Activated CD8-positive, alpha-beta T cell treated with anti-CD3 and anti-CD28 coated beads, Interleukin-2, amount 10 ng/mL, durations not matched to agents 7 days and 5 days (primary cell): ENCODE data around the gene MKLN1. TPM values are rescaled to one million over a fixed set of nuclear protein-coding genes. Genes with fewer than 3 reads are reported as not detected.
"Not testable (repeated sequence)": the region's sequence is repeated elsewhere in the genome, so short reads cannot be mapped to it uniquely, and the experiment has no call there.

ENCODE experiments used
- ATAC-seq: fragments of 150-1000 bp; cut with Tn5 transposase; one replicate; pipeline ENCODE4 v1.10.0; 2021; ENCODE audit warnings: moderate library complexity
- CTCF ChIA-PET: fragments of 350-600 bp; sonication (Branson Sonifier 250); formaldehyde crosslinking; loops from one replicate; lab custom pipeline; 2021; ENCODE audit warnings: antibody characterized with exemption; lab: Charles Lee
- POLR2A ChIA-PET: fragments of 350-600 bp; sonication (Branson Sonifier 250); formaldehyde crosslinking; loops from one replicate; lab custom pipeline; 2021; ENCODE audit warnings: antibody characterized with exemption; lab: Charles Lee
- DNase-seq: peaks from one replicate; pipeline ENCODE4 v3.0.0-alpha.2; 2020
- H3K27ac Mint-ChIP-seq: one replicate; pipeline ENCODE4 v1.8.0; 2021; ENCODE audit warnings: mild to moderate bottlenecking, mixed read lengths
- H3K27me3 Mint-ChIP-seq: one replicate; pipeline ENCODE4 v1.8.0; 2021; ENCODE audit warnings: low read depth, mixed read lengths
- H3K36me3 Mint-ChIP-seq: one replicate; pipeline ENCODE4 v1.8.0; 2021; ENCODE audit warnings: low read depth, mixed read lengths
- H3K4me1 Mint-ChIP-seq: one replicate; pipeline ENCODE4 v1.8.0; 2021; ENCODE audit warnings: low read depth, mixed read lengths
- H3K4me3 Mint-ChIP-seq: one replicate; pipeline ENCODE4 v1.8.0; 2021; ENCODE audit warnings: mild to moderate bottlenecking, mixed read lengths
- H3K9me3 Mint-ChIP-seq: one replicate; pipeline ENCODE4 v1.8.0; 2022; ENCODE audit warnings: mixed read lengths; ENCODE audit not compliant: insufficient read depth
- total RNA-seq, 2 experiments: library from RNA; stranded (reverse); gene quantifications; one replicate each; pipeline ENCODE4 v1.2.3, GENCODE V29; 2021

MKLN1 gene
- total RNA-seq, 2 experiments from 2014 or later: 31.6 to 34.0 TPM

- no peak overlapping the region for H3K27ac Mint-ChIP-seq
Observed at GRCh38 chr7:131321656-131322055, 6.0 kb upstream of the MKLN1 start.

DNA sequence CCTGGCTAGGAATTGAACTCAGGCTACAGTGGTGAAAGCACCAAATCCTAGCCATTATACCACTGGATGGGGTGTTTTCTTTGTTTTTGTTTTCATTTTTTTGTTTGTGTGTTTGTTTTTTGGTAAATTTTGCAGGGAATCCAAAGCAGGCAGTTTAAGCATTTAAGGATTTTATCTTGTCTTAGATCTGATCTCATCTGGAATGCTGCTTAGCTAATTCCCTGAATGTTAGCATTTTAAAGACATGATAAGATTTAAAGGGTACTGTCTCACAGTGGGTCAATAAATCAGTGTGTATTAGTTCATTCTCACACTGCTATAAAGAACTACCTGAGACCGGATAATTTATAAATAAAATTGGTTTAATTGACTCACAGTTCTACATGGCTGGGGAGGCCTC, 5.6 kb upstream of the MKLN1 start:
- no peak for ATAC-seq
- CTCF ChIA-PET: interaction anchor here (1.0 kb wide), 1 partner anchor 131 kb away, joined by 3 read pairs; no protein-coding TSS in a partner anchor

More at GRCh38 chr7:131321656-131322055, 6.0 kb upstream of the MKLN1 start:
- Mint-ChIP-seq H3K27me3 (no peaks in the 10 kb centered on the region), H3K4me3 (no peak overlapping the region), H3K36me3 (peaks cover 3% of the 10 kb centered on the region), H3K4me1 (peaks cover 14% of the 10 kb centered on the region), H3K9me3 (no peaks in the 10 kb centered on the region)
- no peak for DNase-seq
- ATAC-seq: no peak
- CTCF ChIA-PET: interaction anchor here (1.0 kb wide), 1 partner anchor 131 kb away, joined by 3 read pairs; no protein-coding TSS in a partner anchor
- POLR2A ChIA-PET: no interaction called here

DNA sequence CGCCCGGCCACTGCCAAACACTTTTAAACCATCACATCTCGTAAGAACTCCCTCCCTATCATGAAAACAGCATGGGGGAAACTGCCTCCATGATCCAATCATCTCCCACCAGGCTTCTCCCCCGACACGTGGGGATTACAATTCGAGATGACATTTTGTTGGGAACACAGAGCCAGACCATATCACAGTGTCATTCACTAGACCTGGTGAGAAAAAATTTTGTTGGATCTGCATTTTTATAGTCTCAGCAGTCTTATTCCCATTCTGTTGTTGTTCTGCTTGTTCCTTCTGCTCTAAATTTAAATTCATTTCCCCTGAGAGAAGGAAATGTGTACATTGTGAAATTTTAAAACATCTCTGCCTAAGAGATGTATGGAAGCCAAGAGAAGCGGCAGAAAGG, 4.8 kb upstream of the MKLN1 start:
- H3K36me3 Mint-ChIP-seq: peaks cover 3% of the 10 kb centered on the region
- H3K4me1 Mint-ChIP-seq: peaks cover 21% of the 10 kb centered on the region
- H3K9me3 Mint-ChIP-seq: no peaks in the 10 kb centered on the region
- H3K4me3 Mint-ChIP-seq: no peak overlapping the region
- H3K27ac Mint-ChIP-seq: no peak overlapping the region
- no peak for DNase-seq
- ChIA-PET POLR2A (no interaction called here), CTCF (no interaction called here)
- no peak for ATAC-seq
- no peaks in the 10 kb centered on the region for H3K27me3 Mint-ChIP-seq

More for the DNA sequence above, 5.6 kb upstream of the MKLN1 start:
- H3K27me3 Mint-ChIP-seq: no peaks in the 10 kb centered on the region
- no peaks in the 10 kb centered on the region for H3K9me3 Mint-ChIP-seq
- peaks cover 18% of the 10 kb centered on the region for H3K4me1 Mint-ChIP-seq
- no peak overlapping the region for H3K4me3 Mint-ChIP-seq
- POLR2A ChIA-PET: no interaction called here
- H3K36me3 Mint-ChIP-seq: peaks cover 3% of the 10 kb centered on the region
- no peak for DNase-seq
- no peak overlapping the region for H3K27ac Mint-ChIP-seq

DNA sequence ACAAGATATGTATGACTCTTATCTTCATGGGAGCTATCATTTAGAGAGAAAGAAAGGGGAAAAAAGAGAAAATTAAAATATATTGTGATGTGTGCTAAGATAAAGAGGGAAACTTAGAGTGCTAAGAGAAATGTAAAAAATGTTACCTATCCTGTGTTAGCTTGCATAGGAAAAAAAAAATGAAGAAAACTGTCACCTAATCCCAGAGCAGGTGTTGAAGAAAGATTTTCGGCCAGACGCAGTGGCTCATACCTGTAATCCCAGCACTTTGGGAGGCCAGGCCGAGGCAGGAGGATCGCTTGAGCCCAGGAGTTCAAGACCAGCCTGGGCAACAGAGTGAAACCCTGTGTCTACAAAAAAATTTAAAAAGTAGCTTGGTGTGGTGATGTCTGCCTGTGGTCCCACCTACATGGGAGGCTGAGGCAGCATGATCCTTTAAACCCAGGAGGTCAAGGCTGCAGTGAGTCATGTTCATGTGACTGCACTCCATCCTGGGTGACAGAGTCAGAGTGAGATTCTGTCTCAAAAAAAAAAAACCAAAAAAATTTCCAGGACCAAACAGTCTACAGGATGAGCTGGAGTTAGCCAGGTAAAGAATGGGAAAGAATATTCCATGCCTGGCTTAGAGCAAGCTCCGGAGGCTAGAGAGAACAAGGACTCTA, 2.4 kb upstream of the MKLN1 start:
- ChIA-PET CTCF (interaction anchor here (1.0 to 1.5 kb wide), 4 partner anchors 22 to 285 kb away, joined by 3 to 4 read pairs (median 3); no protein-coding TSS in a partner anchor), POLR2A (interaction anchor here (0.6 to 0.9 kb wide), 2 partner anchors 216 to 218 kb away, joined by 3 read pairs; no protein-coding TSS in a partner anchor)
- no peak overlapping the region for H3K27ac Mint-ChIP-seq
- ATAC-seq: no peak
- peaks cover 32% of the 10 kb centered on the region for H3K4me1 Mint-ChIP-seq
- no peaks in the 10 kb centered on the region for H3K9me3 Mint-ChIP-seq
- H3K4me3 Mint-ChIP-seq: no peak overlapping the region
- H3K27me3 Mint-ChIP-seq: no peaks in the 10 kb centered on the region
- H3K36me3 Mint-ChIP-seq: peaks cover 9% of the 10 kb centered on the region
- DNase-seq: no peak

GRCh38 chr7:131326576-131326975, 1.1 kb upstream of the MKLN1 start:
- peak overlapping the region; percentile 98 for H3K4me3 Mint-ChIP-seq
- ChIA-PET CTCF (interaction anchor here (0.8 to 3.0 kb wide), 3 partner anchors 10 to 220 kb away, joined by 3 to 9 read pairs (median 3); no protein-coding TSS in a partner anchor), POLR2A (interaction anchor here (1.6 to 3.2 kb wide), 3 partner anchors 10 to 217 kb away, joined by 3 to 21 read pairs (median 10); no protein-coding TSS in a partner anchor)
- no peaks in the 10 kb centered on the region for H3K27me3 Mint-ChIP-seq
- H3K9me3 Mint-ChIP-seq: no peaks in the 10 kb centered on the region
- ATAC-seq: no peak
- H3K36me3 Mint-ChIP-seq: peaks cover 11% of the 10 kb centered on the region
- DNase-seq: no peak
- H3K4me1 Mint-ChIP-seq: peaks cover 38% of the 10 kb centered on the region
- no peak overlapping the region for H3K27ac Mint-ChIP-seq

GRCh38 chr7:131327049-131327625, 539 bp upstream of the MKLN1 start:
- H3K36me3 Mint-ChIP-seq: peaks cover 9% of the 10 kb centered on the region
- peaks cover 39% of the 10 kb centered on the region for H3K4me1 Mint-ChIP-seq
- no peaks in the 10 kb centered on the region for H3K27me3 Mint-ChIP-seq
- ATAC-seq (peak; percentile 13), DNase-seq (peak; percentile 36)
- POLR2A ChIA-PET: interaction anchor here (0.6 to 3.2 kb wide), 9 partner anchors 9 to 270 kb away, joined by 3 to 21 read pairs (median 4); no protein-coding TSS in a partner anchor
- peak overlapping the region; percentile 98 for H3K4me3 Mint-ChIP-seq
- no peaks in the 10 kb centered on the region for H3K9me3 Mint-ChIP-seq
- CTCF ChIA-PET: interaction anchor here (0.8 to 3.0 kb wide), 5 partner anchors 9 to 265 kb away, joined by 3 to 9 read pairs (median 3); no protein-coding TSS in a partner anchor
- peak overlapping the region; percentile 96 for H3K27ac Mint-ChIP-seq

- peak; percentile 35 for ATAC-seq
- peak overlapping the region; percentile 98 for H3K4me3 Mint-ChIP-seq
- H3K27me3 Mint-ChIP-seq: no peaks in the 10 kb centered on the region
- peaks cover 15% of the 10 kb centered on the region for H3K36me3 Mint-ChIP-seq
- no peak for DNase-seq
- ChIA-PET CTCF (interaction anchor here (1.1 to 3.0 kb wide), 4 partner anchors 8 to 267 kb away, joined by 3 to 9 read pairs (median 4); no protein-coding TSS in a partner anchor), POLR2A (interaction anchor here (0.7 to 3.2 kb wide), 9 partner anchors 8 to 271 kb away, joined by 3 to 21 read pairs (median 4); no protein-coding TSS in a partner anchor)
- H3K4me1 Mint-ChIP-seq: peaks cover 39% of the 10 kb centered on the region
- H3K27ac Mint-ChIP-seq: peak overlapping the region; percentile 96
- H3K9me3 Mint-ChIP-seq: no peaks in the 10 kb centered on the region
Observed at GRCh38 chr7:131328377-131329175, 900 bp downstream of the MKLN1 start.

DNA sequence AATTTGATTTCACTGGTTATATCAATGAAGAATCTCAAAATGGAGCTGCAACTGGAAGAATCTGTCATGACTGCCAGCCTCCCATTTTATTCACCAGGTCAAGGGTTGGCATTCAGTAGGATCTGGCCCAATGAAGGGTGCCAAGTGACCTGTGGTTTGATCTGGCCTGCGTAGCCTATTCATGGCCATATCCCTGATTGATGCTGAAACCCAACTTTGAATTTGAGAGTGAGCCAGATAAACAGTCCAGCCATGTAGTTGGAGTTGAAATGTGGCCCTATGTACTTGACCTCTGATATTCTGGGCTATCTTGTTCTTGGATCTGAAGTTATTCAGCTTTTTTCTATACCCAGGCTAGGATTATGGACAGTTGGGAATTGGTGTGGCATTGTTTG, 1.5 kb downstream of the MKLN1 start:
- peak overlapping the region; percentile 98 for H3K4me3 Mint-ChIP-seq
- ChIA-PET CTCF (no interaction called here), POLR2A (interaction anchor here (0.7 to 3.2 kb wide), 3 partner anchors 7 to 220 kb away, joined by 3 to 21 read pairs (median 10); no protein-coding TSS in a partner anchor)
- H3K27ac Mint-ChIP-seq: peak overlapping the region; percentile 9
- DNase-seq (no peak), ATAC-seq (no peak)
- peaks cover 39% of the 10 kb centered on the region for H3K4me1 Mint-ChIP-seq
- H3K9me3 Mint-ChIP-seq: peaks cover 2% of the 10 kb centered on the region
- H3K36me3 Mint-ChIP-seq: peaks cover 21% of the 10 kb centered on the region
- H3K27me3 Mint-ChIP-seq: no peaks in the 10 kb centered on the region

DNA sequence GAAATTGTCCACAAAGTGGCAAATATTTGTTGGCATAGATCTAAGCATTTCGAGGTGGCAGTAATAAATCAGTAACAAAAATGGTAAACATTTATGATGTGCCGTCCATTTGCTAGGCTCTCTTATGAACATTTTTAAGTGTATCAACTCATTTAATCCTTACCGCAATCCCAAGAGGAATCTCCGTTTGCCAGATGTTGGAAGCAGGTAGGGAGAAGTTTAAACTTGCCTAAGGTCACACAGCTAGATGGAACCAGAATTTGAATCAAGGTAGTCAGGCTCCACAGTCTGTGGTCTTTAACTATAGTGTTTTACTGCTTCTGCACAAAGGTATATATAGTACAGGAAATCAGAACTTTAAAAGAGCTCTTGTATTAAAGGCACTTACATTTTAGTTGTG, 2.6 kb downstream of the MKLN1 start:
- Mint-ChIP-seq H3K27me3 (no peaks in the 10 kb centered on the region), H3K4me1 (peaks cover 35% of the 10 kb centered on the region), H3K9me3 (peaks cover 14% of the 10 kb centered on the region), H3K27ac (peak overlapping the region; percentile 44), H3K36me3 (peaks cover 27% of the 10 kb centered on the region), H3K4me3 (peak overlapping the region; percentile 2)
- ChIA-PET CTCF (interaction anchor here (1.3 kb wide), 1 partner anchor 220 kb away, joined by 4 read pairs; no protein-coding TSS in a partner anchor), POLR2A (no interaction called here)
- DNase-seq (no peak), ATAC-seq (no peak)

- H3K27me3 Mint-ChIP-seq: no peaks in the 10 kb centered on the region
Observed at GRCh38 chr7:131331806-131332205, 4.1 kb downstream of the MKLN1 start.

GRCh38 chr7:131332729-131333128, 5.1 kb downstream of the MKLN1 start:
- CTCF ChIA-PET, POLR2A ChIA-PET, H3K27me3 Mint-ChIP-seq, ATAC-seq, DNase-seq, H3K27ac Mint-ChIP-seq, H3K4me3 Mint-ChIP-seq: not testable (repeated sequence)
- peaks cover 41% of the 10 kb centered on the region for H3K36me3 Mint-ChIP-seq
- H3K4me1 Mint-ChIP-seq: peaks cover 20% of the 10 kb centered on the region
- H3K9me3 Mint-ChIP-seq: peaks cover 36% of the 10 kb centered on the region

More at GRCh38 chr7:131331806-131332205, 4.1 kb downstream of the MKLN1 start:
- ATAC-seq (no peak), DNase-seq (no peak)
- no peak overlapping the region for H3K4me3 Mint-ChIP-seq
- ChIA-PET POLR2A (no interaction called here), CTCF (no interaction called here)
- H3K4me1 Mint-ChIP-seq: peaks cover 25% of the 10 kb centered on the region
- H3K36me3 Mint-ChIP-seq: peaks cover 36% of the 10 kb centered on the region
- H3K27ac Mint-ChIP-seq: no peak overlapping the region
- H3K9me3 Mint-ChIP-seq: peaks cover 29% of the 10 kb centered on the region
